HG03521 (cell line): ENCODE results near the gene RABGAP1L.
A peak's percentile ranks its signal among the peaks of the same experiment; 100 is the strongest.
"Not testable (repeated sequence)": the region's sequence is repeated elsewhere in the genome, so short reads cannot be mapped to it uniquely, and the experiment has no call there.

Source experiments
- ATAC-seq: cut with Tn5 transposase; IDR thresholded peaks from one replicate; pipeline ENCODE4 v1.9.1; 2021; ENCODE audit warnings: mild to moderate bottlenecking, moderate library complexity; ENCODE audit not compliant: unreplicated experiment

Gene RABGAP1L

GRCh38 chr1:174786760-174787159, 627.4 kb downstream of the RABGAP1L start:
- peak; percentile 59 for ATAC-seq

- no peak for ATAC-seq
These were observed 629.7 kb downstream of the RABGAP1L start for GRCh38 chr1:174788981-174789380.

- ATAC-seq, result peak; percentile 72
These were observed 630.1 kb downstream of the RABGAP1L start for GRCh38 chr1:174789399-174789798.

- no peak for ATAC-seq
These were observed 632.5 kb downstream of the RABGAP1L start for GRCh38 chr1:174791863-174792262.

GRCh38 chr1:174794861-174795260, 635.5 kb downstream of the RABGAP1L start:
- no peak for ATAC-seq

GRCh38 chr1:174795806-174796205, 636.5 kb downstream of the RABGAP1L start:
- no peak for ATAC-seq

GRCh38 chr1:174797398-174797797, 638.1 kb downstream of the RABGAP1L start:
- ATAC-seq, result no peak

GRCh38 chr1:174799136-174799479, 639.8 kb downstream of the RABGAP1L start:
- ATAC-seq, result peak; percentile 19

- ATAC-seq, result no peak
These were observed 641.0 kb downstream of the RABGAP1L start for GRCh38 chr1:174800216-174800851.

- no peak for ATAC-seq
These were observed 641.6 kb downstream of the RABGAP1L start for GRCh38 chr1:174800876-174801275.

GRCh38 chr1:174809755-174810280, 650.5 kb downstream of the RABGAP1L start:
- ATAC-seq, result no peak

- no peak for ATAC-seq
These were observed 652.7 kb downstream of the RABGAP1L start for GRCh38 chr1:174812016-174812415.

GRCh38 chr1:174812656-174813055, 653.3 kb downstream of the RABGAP1L start:
- no peak for ATAC-seq

GRCh38 chr1:174815036-174815435, 655.7 kb downstream of the RABGAP1L start:
- peak; percentile 34 for ATAC-seq

GRCh38 chr1:174815474-174815908, 656.2 kb downstream of the RABGAP1L start:
- ATAC-seq, result peak; percentile 48

- not testable (repeated sequence) for ATAC-seq
These were observed 657.3 kb downstream of the RABGAP1L start for GRCh38 chr1:174816621-174817020.

GRCh38 chr1:174818014-174818616, 658.8 kb downstream of the RABGAP1L start:
- no peak for ATAC-seq

- ATAC-seq, result no peak
These were observed 659.6 kb downstream of the RABGAP1L start for GRCh38 chr1:174818951-174819350.

- no peak for ATAC-seq
These were observed 660.3 kb downstream of the RABGAP1L start for GRCh38 chr1:174819596-174819995.

- no peak for ATAC-seq
These were observed 665.8 kb downstream of the RABGAP1L start for GRCh38 chr1:174825127-174825526.

- no peak for ATAC-seq
These were observed 666.5 kb downstream of the RABGAP1L start for GRCh38 chr1:174825806-174826205.

- ATAC-seq, result no peak
These were observed 668.9 kb downstream of the RABGAP1L start for GRCh38 chr1:174828264-174828663.
